PC-9 (cell line): ENCODE results near the gene TLE4. TPM values are rescaled to one million over a fixed set of nuclear protein-coding genes. Genes with fewer than 3 reads are reported as not detected.

Source experiments
- BruUV-seq: library from RNA; stranded (reverse); fragments of 400-500 nt; replicated peaks from 2 replicates; lab custom pipeline; 2021; lab: Mats Ljungman, UMichigan
- CTCF ChIA-PET: fragments of 300-600 bp; sonication (Branson Sonifier 250); formaldehyde crosslinking; loops from one replicate; lab custom pipeline; 2022; ENCODE audit warnings: antibody characterized with exemption; lab: Charles Lee
- POLR2A ChIA-PET: fragments of 300-600 bp; sonication (Branson Sonifier 250); formaldehyde crosslinking; loops from one replicate; lab custom pipeline; 2022; ENCODE audit warnings: antibody characterized with exemption; ENCODE audit not compliant: unreplicated experiment; lab: Charles Lee
- DNase-seq, 2 experiments: peaks; one replicate each; pipeline versions ENCODE4 v3.0.0 to v3.0.0-alpha.2; 2015 to 2022; ENCODE audit warnings: mixed read lengths in 1 of 2
- H2AFZ ChIP-seq: fragments of 200-600 bp; sonication (generic); 2 replicates; pipeline ENCODE4 v1.8.1; 2017; ENCODE audit warnings: antibody characterized with exemption
- H3F3A ChIP-seq: fragments of 200-600 bp; sonication (generic); 2 replicates; pipeline ENCODE4 v1.8.1; 2017; ENCODE audit warnings: antibody characterized with exemption, mild to moderate bottlenecking, low read depth; ENCODE audit not compliant: insufficient read depth
- H3K27ac ChIP-seq: fragments of 200-600 bp; sonication (generic); 2 replicates; pipeline ENCODE4 v1.6.1; 2016; ENCODE audit warnings: mixed run types
- H3K27me3 ChIP-seq: fragments of 200-600 bp; sonication (generic); 2 replicates; pipeline ENCODE4 v1.6.1; 2016; ENCODE audit warnings: low read depth, mixed run types; ENCODE audit not compliant: insufficient read depth
- H3K36me3 ChIP-seq: fragments of 200-600 bp; sonication (generic); 2 replicates; pipeline ENCODE4 v1.6.1; 2016; ENCODE audit warnings: low read depth, mixed run types
- H3K4me1 ChIP-seq: fragments of 200-600 bp; sonication (generic); replicated peaks from 2 replicates; pipeline ENCODE4 v1.6.1; 2016; ENCODE audit warnings: mixed run types; ENCODE audit not compliant: insufficient read depth
- H3K4me2 ChIP-seq: fragments of 200-600 bp; sonication (generic); 2 replicates; pipeline ENCODE4 v1.6.1; 2017; ENCODE audit warnings: mixed run types
- H3K4me3 ChIP-seq: fragments of 200-600 bp; sonication (generic); 2 replicates; pipeline ENCODE4 v1.6.1; 2016; ENCODE audit warnings: mixed run types
- H3K79me2 ChIP-seq: fragments of 200-600 bp; sonication (generic); 2 replicates; pipeline ENCODE4 v1.6.1; 2017; ENCODE audit warnings: low read depth, mixed run types
- H3K9me2 ChIP-seq: fragments of 200-600 bp; sonication (generic); 2 replicates; pipeline ENCODE4 v1.8.1; 2017; ENCODE audit warnings: mild to moderate bottlenecking; ENCODE audit not compliant: insufficient read depth
- H3K9me3 ChIP-seq: fragments of 200-600 bp; sonication (generic); 2 replicates; pipeline ENCODE4 v1.8.1; 2016; ENCODE audit warnings: low read depth; ENCODE audit not compliant: insufficient read depth
- H4K20me1 ChIP-seq: fragments of 200-600 bp; sonication (generic); 2 replicates; pipeline ENCODE4 v1.8.1; 2017; ENCODE audit not compliant: insufficient read depth
- EZH2 ChIP-seq: fragments of 200-600 bp; sonication (generic); IDR thresholded peaks from 2 replicates; pipeline ENCODE4 v1.8.0; 2017; ENCODE audit warnings: antibody characterized with exemption, low read depth
- intact Hi-C: fragments of 100-400 bp; cut with micrococcal nuclease; formaldehyde crosslinking; loops from one replicate; pipeline ENCODE4 v1.10.0; 2022; ENCODE audit not compliant: unreplicated experiment
- total RNA-seq: library from RNA; stranded (reverse); gene quantifications from 2 replicates; pipeline ENCODE4 v1.2.3, GENCODE V29; 2021
- TF ChIP-seq, protein P1 (sequence below): fragments of 200-600 bp; sonication (generic); conservative IDR thresholded peaks from 2 replicates; pipeline ENCODE4 v1.6.1; 2017; ENCODE audit warnings: mixed run types, antibody characterized with exemption, mild to moderate bottlenecking, moderate library complexity

TLE4 gene
- total RNA-seq, 1 experiment from 2014 or later = not detected

DNA sequence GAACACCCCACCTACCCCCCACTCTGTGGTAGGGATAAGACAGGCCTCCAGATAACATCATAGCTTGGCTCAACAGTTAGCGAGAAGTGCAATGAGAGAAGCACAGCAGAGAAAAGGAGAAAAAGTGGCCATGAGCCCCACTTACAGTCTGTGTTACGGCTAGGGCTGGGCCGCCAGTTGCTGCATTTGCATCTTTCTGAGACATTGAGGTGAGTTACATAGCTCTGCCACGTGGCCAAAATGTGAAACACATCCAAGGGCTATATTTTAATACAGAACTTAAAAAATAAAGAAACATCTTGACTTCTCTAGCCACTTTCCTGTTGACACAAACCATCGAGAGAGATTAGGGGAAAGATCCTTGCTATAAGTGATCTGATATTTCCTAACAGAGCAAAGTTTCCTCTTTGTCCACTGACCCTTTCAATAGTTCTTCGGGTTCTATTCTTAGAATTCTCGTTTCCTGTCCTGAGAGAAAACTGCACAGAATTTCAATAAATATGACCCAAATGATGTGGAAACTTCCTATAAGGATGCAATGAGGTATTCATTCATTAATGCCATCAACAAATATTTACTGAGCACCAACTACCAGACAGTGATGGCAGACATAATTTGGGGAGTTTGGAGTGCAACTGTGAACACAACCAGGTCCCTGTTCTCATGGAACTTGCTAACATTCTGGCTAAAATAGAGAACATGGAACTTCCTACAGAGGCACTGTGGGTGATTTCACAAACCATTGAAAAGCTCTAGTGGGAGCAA is 3.2 kb upstream of the TLE4 start:
- POLR2A ChIA-PET = no interaction called here
- no peak for DNase-seq
- no peaks in the 10 kb centered on the region for H3F3A ChIP-seq
- H3K4me3 ChIP-seq = no peak overlapping the region
- no peaks in the 10 kb centered on the region for H3K27me3 ChIP-seq
- TF ChIP-seq, protein P1, sequence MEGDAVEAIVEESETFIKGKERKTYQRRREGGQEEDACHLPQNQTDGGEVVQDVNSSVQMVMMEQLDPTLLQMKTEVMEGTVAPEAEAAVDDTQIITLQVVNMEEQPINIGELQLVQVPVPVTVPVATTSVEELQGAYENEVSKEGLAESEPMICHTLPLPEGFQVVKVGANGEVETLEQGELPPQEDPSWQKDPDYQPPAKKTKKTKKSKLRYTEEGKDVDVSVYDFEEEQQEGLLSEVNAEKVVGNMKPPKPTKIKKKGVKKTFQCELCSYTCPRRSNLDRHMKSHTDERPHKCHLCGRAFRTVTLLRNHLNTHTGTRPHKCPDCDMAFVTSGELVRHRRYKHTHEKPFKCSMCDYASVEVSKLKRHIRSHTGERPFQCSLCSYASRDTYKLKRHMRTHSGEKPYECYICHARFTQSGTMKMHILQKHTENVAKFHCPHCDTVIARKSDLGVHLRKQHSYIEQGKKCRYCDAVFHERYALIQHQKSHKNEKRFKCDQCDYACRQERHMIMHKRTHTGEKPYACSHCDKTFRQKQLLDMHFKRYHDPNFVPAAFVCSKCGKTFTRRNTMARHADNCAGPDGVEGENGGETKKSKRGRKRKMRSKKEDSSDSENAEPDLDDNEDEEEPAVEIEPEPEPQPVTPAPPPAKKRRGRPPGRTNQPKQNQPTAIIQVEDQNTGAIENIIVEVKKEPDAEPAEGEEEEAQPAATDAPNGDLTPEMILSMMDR = no peak
- no peak for TF ChIP-seq EZH2
- H4K20me1 ChIP-seq = no peaks in the 10 kb centered on the region
- H3K9me3 ChIP-seq = no peaks in the 10 kb centered on the region; the same call in 1 of the 2 replicates
- no peak overlapping the region for H2AFZ ChIP-seq
- no peaks in the 10 kb centered on the region for H3K4me1 ChIP-seq
- no TSS peak for BruUV-seq
- H3K9me2 ChIP-seq = no peaks in the 10 kb centered on the region
- intact Hi-C loops = no loop called here
- no peak overlapping the region for H3K4me2 ChIP-seq
- H3K79me2 ChIP-seq = no peaks in the 10 kb centered on the region
- CTCF ChIA-PET = no interaction called here
- H3K27ac ChIP-seq = no peak overlapping the region
- no peaks in the 10 kb centered on the region for H3K36me3 ChIP-seq

DNA sequence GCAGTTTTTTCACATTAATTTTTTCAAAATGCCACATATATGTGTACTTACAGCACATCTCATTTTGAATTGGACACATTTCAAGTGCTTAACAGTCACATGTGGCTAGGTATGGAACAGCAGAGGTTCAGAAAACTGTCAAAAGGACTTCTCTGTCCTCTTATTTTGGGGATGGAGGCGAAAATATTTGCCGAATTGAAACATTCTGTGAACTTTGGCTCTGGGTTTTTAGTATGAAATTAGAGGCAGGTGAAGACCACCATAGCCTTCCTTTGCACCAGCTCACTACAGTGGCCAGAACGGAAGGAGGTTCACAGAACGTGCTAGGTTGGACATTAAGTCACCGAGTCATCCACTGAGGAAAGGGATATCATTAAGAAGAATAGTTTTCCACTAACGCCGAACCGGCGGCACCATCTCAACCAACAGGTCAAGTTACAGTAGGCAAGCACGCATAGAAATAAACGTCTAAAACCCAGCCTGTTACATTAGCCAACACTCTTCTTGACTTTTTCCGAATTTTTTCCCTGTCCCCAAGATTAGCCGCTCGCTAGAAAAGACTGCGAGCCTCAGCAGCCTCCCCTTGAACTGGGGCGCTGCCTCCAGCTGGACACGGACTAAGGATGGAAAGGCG is 1.8 kb upstream of the TLE4 start:
- no peak for DNase-seq
- Histone ChIP-seq H2AFZ (no peak overlapping the region), H3K9me3 (no peaks in the 10 kb centered on the region; the same call in 1 of the 2 replicates), H4K20me1 (no peaks in the 10 kb centered on the region), H3K79me2 (no peaks in the 10 kb centered on the region), H3K36me3 (no peaks in the 10 kb centered on the region), H3K27ac (no peak overlapping the region), H3F3A (no peaks in the 10 kb centered on the region), H3K4me2 (no peak overlapping the region), H3K4me1 (no peaks in the 10 kb centered on the region), H3K27me3 (no peaks in the 10 kb centered on the region), H3K4me3 (no peak overlapping the region), H3K9me2 (no peaks in the 10 kb centered on the region)
- CTCF ChIA-PET = no interaction called here
- TF ChIP-seq EZH2 = no peak
- TF ChIP-seq, protein P1 = no peak
- POLR2A ChIA-PET = interaction anchor here (0.7 kb wide), 1 partner anchor 125 kb away, joined by 4 read pairs; no protein-coding TSS in a partner anchor
- intact Hi-C loops = no loop called here
- BruUV-seq = no TSS peak

DNA sequence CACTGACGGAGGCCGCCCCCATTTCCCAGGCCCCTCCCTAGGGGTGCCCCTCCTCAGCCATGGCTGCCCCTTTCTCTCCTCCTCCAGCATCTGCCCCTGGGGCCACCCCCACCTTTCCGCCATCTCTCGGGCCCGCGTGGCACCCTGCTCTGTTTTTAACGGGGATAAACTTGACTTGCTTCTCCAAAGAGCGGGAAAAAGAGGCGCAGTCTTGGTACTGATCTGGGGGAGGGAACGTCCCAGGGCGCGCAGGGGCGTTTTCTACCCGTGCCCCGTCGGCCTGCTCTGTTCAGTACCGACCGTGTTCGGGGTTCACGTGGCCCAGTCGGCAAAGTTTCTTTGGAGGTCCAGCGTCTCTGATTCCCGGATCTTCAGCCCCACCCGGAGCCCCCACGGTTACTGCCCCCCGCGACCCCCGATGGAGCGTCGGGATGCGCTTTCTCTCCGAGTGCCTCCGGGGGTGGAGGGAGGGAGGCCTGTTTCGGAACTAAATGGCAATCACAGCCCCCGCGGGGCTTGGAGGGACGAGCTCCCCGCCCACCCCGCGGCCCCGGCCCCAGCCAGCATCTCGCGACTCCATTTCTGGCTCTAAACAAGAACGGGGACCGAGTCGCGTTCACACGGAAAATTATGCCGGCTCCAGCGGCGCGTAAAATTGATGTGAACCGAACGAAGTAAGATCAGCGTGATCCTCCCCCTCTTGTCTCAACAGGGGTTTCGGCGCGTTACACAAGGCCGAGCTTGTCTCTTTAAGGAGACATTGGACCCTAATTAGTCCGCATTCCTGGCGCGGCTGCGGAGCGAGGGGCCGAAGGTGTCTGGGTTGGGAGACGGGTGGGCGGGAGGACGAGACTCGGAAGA is 1.1 kb upstream of the TLE4 start:
- H2AFZ ChIP-seq = no peak overlapping the region
- DNase-seq = no peak
- CTCF ChIA-PET = no interaction called here

More for the DNA sequence above, 1.1 kb upstream of the TLE4 start:
- no peaks in the 10 kb centered on the region for H3K9me2 ChIP-seq
- no TSS peak for BruUV-seq
- intact Hi-C loops = no loop called here
- H3K27ac ChIP-seq = no peak overlapping the region
- no peaks in the 10 kb centered on the region for H4K20me1 ChIP-seq
- POLR2A ChIA-PET = no interaction called here
- no peaks in the 10 kb centered on the region; the same call in 1 of the 2 replicates for H3K9me3 ChIP-seq
- no peak overlapping the region for H3K4me3 ChIP-seq
- no peak for TF ChIP-seq EZH2
- TF ChIP-seq, protein P1 = no peak
- H3K4me1 ChIP-seq = no peaks in the 10 kb centered on the region
- no peaks in the 10 kb centered on the region for H3K36me3 ChIP-seq
- no peaks in the 10 kb centered on the region for H3K27me3 ChIP-seq
- H3K4me2 ChIP-seq = no peak overlapping the region
- H3F3A ChIP-seq = no peaks in the 10 kb centered on the region
- H3K79me2 ChIP-seq = no peaks in the 10 kb centered on the region
